ENCODE results near the gene NTN4.

The NTN4 gene

DNA sequence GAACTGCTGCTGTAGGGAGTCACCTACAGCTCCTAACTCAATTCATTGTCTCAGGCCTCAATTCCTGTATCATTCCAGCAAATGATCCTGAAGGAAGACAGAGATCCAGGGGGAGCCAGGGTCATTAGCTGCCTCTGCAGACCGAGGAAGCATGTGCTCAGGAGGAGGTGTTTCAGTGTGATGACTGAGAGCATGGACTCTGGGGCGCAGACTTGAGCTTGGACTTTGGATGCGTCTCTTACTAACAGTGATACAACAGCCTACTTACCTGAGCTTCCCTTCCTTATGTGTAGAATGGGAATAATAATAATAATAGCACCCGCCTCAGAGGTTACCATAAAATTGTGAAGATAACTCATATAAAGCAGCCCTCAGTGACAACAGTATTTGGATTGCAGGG, 147.3 kb downstream of the NTN4 start:
- no peak for ATAC-seq
- Mint-ChIP-seq H3K4me1 (no peaks in the 10 kb centered on the region), H3K27ac (no peak overlapping the region), H3K27me3 (no peaks in the 10 kb centered on the region), H3K4me3 (no peak overlapping the region), H3K9me3 (no peaks in the 10 kb centered on the region)
- DNase-seq, result no peak

DNA sequence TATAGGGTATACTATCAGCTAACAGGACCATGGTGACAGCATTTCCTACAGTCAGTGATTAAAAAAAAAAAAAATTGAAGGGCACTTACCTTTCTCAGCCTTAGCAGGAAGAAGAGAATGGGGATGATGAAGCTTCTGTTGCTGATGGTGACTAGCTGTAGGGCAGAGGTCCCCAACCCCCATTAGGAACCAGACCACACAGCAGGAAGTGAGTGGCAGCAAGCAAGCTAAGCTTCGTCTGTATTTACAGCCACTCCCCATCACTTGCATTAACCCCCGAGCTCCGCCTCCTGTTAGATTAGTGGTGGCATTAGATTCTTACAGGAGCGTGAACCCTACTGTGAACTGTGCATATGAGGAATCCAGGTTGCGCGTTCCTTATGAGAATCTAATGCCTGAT, 148.0 kb downstream of the NTN4 start:
- Mint-ChIP-seq H3K9me3 (no peaks in the 10 kb centered on the region), H3K27me3 (no peaks in the 10 kb centered on the region), H3K4me3 (no peak overlapping the region), H3K4me1 (no peaks in the 10 kb centered on the region), H3K27ac (no peak overlapping the region)
- no peak for ATAC-seq
- DNase-seq, result no peak

DNA sequence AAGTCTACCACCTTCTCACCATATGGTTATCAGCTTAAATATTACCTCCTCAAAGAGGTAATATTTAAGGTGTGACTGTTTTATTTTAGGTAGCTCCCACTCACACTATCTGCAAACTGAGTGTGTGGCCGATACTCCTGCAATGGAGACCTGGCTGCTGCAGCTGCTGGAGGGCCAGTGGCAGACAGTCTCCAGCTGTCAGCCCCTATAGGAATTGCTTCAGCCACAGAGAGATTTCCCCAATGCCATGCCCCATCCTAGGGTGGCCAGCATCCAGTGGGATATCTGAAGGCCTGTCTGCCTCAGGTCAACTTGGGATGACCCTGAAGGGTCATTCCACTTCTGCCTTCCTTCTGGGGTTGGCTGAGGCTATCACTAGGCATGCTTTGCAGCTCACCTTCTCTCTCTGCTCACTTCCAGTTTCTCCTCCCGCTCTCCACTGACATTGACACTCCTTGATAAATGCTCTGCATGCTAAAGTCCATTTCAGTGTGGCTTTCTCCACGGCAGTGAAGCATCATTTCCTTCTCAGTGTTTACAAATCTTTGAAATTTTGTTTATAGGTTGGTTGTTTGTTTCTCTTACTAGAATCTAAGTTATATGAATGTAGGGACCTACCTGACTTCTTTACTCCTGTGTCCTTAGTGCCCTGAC, 149.1 kb downstream of the NTN4 start:
- Mint-ChIP-seq H3K27ac (no peak overlapping the region), H3K27me3 (no peaks in the 10 kb centered on the region), H3K4me1 (no peaks in the 10 kb centered on the region), H3K9me3 (no peaks in the 10 kb centered on the region), H3K4me3 (no peak overlapping the region)
- DNase-seq (no peak), ATAC-seq (no peak)

DNA sequence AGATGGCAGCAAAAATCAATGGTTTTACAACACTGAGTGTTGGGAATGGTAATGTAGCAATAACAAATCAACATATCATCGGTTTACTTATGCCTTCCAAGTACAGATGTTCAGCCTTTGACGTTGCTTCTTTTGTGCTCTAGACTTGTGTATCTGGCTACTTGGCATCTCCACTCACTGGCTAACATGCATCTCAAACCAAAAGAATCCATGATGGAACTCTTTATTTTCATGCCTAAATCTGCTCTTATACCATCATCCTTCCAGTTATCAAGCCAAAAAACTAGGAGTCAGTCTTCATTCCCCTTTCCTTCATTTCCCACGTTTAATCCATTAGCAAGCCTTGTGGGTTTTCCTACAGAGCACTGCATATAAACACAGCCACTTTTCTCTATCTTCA, 150.0 kb downstream of the NTN4 start:
- DNase-seq, result no peak
- H3K4me3 Mint-ChIP-seq, result no peak overlapping the region
- no peaks in the 10 kb centered on the region for H3K27me3 Mint-ChIP-seq
- no peak for ATAC-seq
- H3K27ac Mint-ChIP-seq, result no peak overlapping the region
- no peaks in the 10 kb centered on the region for H3K4me1 Mint-ChIP-seq
- H3K9me3 Mint-ChIP-seq, result no peaks in the 10 kb centered on the region

DNA sequence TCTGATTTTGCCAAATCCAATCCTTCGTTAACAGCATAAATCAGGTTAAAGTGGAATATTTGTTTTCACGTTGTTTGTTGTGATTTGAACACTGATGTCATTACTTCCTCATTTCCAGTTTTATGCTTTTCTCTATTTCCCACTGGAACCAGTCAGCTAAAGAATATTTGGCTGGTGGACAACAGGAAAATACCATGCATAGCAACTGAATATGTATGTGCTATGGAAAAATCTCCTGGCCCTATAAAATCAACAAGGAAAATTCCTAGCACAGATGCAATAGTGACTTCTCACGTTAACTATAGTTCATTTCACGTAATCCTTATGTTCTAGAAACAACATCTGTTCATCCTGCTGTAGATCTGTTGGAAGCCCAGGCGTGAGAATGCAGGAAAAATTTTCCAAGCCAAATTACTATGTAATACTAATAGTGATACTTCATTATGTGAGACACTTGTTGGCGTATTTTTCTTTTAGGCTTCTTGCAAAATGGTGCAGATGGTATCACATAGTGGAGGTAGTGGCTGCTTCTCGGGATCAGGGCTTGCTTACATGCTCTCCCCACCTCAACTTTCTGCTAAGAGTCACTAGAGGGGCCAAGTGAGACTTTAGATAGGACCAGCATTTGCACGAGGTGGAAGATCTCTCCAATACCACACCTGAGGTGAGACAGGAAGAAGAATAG, 153.0 kb downstream of the NTN4 start:
- no peak overlapping the region for H3K27ac Mint-ChIP-seq
- no peaks in the 10 kb centered on the region for H3K4me1 Mint-ChIP-seq
- no peaks in the 10 kb centered on the region for H3K9me3 Mint-ChIP-seq
- H3K27me3 Mint-ChIP-seq, result no peaks in the 10 kb centered on the region
- no peak overlapping the region for H3K4me3 Mint-ChIP-seq
- no peak for ATAC-seq
- no peak for DNase-seq

DNA sequence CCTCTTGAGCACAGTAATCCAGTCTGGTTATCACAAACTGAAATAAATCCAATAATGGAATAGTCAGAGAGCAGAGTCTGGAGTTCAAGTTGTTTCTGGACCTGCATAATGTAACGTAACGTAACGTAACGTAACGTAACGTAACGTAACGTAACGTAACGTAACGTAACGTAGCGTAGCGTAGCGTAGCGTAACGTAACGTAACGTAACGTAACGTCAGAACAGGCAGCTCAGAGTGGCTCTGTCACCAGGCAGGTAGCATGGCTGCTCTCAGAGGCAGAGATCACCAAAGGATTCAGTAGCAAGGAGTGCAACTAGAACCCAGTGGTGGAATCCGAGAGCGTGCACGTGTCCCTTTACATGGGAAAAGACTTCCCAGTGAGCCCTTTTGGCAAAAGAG, 153.6 kb downstream of the NTN4 start:
- no peaks in the 10 kb centered on the region for H3K9me3 Mint-ChIP-seq
- no peaks in the 10 kb centered on the region for H3K27me3 Mint-ChIP-seq
- H3K4me1 Mint-ChIP-seq, result no peaks in the 10 kb centered on the region
- ATAC-seq (no peak), DNase-seq (no peak)
- no peak overlapping the region for H3K27ac Mint-ChIP-seq
- no peak overlapping the region for H3K4me3 Mint-ChIP-seq

DNA sequence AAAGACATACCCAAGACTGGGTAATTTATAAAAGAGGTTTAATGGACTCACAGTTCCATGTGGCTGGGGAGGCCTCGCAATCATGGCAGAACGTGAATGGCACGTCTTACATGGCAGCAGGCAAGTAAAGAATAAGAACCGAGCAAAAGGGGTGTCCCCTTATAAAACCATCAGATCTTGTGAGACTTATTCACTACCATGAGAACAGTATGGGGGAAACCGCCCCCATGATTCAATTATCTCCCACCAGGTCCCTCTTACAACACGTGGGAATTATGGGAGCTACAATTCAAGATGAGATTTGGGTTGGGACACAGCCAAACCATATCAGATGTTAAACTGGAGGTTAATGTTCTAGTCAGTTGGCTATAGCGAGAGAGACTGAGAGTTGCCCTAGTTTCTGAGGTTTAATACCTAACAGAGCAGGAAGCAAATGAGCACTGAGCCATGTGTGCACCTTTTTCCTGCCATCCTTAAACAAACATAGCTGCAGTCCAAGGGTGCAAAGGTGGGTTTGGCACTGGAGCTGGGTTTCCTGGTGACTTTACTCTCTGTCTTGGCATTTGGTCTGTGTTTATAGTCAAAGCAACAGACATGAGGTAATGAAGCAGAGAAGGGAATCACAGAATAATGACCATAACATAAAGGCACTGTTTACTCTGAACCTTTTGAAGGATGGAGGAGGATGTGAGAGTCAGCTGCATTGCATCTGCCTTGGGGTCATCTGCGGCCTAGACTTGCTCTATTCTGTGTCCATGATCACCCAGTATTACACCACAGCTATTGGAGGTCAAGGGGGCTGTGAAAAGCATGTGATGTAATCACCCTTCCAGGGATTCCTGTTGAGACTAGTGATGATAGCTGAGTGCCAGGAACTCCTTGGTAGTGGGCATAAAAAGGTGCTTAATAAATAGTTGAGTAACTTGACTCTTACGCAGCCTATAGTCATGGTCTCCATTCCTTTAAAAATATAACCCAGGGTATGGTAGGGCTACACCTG, 155.6 kb downstream of the NTN4 start:
- no peak for DNase-seq
- no peak overlapping the region for H3K27ac Mint-ChIP-seq
- H3K9me3 Mint-ChIP-seq, result no peaks in the 10 kb centered on the region
- H3K4me3 Mint-ChIP-seq, result no peak overlapping the region
- no peaks in the 10 kb centered on the region for H3K27me3 Mint-ChIP-seq
- H3K4me1 Mint-ChIP-seq, result no peaks in the 10 kb centered on the region
- ATAC-seq, result no peak

DNA sequence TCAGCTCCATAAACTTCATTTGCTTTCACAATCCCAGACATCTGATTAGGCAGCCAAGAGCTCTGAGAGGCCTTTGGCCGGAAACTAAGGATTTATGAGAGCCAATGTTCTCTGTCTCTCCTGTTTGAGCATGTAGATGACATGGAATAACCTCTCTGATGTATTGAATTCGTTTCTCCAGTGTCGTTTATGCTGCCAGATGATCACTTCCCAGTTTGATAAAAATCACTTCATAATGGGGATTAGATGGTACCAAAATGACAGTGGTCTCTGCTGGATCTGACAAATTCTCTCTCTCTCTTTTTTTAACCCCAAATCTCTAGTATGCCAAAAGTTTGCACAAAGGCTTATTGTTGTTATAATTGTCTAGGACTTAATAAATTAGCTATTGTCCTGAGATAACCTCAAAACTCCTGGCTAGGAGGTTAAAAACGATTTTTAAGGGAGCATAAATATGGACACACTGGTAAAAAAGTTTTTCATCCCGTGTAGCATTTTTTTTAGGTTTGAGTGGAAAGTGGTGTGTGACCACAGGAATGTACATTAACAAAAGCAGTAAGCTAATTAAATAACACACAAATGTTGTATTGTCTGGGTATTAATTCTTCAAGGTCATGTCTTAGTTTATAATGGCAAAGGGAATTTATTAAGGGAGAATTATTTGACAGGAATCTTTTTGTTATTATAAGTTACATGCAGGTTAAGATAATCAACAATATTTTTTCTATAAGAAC, 156.7 kb downstream of the NTN4 start:
- H3K4me3 Mint-ChIP-seq, result no peak overlapping the region
- no peaks in the 10 kb centered on the region for H3K27me3 Mint-ChIP-seq
- DNase-seq (no peak), ATAC-seq (no peak)
- no peaks in the 10 kb centered on the region for H3K4me1 Mint-ChIP-seq
- H3K27ac Mint-ChIP-seq, result no peak overlapping the region
- no peaks in the 10 kb centered on the region for H3K9me3 Mint-ChIP-seq

DNA sequence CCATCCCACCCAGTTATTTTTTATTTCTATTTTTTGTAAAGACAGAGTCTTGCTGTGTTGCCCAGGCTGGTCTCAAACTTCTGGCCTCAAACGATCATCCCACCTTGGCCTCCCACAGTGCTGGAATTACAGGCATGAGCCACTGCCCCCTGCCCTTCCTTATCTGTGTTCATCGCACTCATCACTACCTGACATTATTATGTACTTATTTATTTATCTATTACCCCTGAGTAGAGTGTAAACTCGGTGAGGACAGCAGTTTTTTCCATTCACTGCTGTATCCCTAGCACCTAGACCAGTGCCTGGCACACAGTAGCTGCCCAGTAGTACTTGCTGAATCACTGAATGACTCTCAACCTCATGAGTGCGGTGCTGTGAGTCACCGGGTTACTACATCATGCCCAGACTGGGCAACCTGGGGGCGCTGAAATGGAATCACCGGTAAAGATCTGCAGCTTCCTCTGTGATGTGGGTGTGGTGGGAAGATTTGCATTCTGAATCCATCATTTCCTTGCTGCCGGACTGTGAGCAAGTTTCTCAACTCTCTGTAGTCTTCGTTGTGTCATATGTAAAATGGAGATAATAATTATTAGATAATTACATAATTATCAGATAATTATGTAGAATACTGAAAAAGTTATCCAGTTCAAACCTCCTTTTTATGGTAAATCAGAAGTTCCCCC, 157.4 kb downstream of the NTN4 start:
- no peaks in the 10 kb centered on the region for H3K9me3 Mint-ChIP-seq
- no peak overlapping the region for H3K27ac Mint-ChIP-seq
- no peak for DNase-seq
- H3K4me1 Mint-ChIP-seq, result no peaks in the 10 kb centered on the region
- no peaks in the 10 kb centered on the region for H3K27me3 Mint-ChIP-seq
- ATAC-seq, result no peak
- H3K4me3 Mint-ChIP-seq, result no peak overlapping the region

DNA sequence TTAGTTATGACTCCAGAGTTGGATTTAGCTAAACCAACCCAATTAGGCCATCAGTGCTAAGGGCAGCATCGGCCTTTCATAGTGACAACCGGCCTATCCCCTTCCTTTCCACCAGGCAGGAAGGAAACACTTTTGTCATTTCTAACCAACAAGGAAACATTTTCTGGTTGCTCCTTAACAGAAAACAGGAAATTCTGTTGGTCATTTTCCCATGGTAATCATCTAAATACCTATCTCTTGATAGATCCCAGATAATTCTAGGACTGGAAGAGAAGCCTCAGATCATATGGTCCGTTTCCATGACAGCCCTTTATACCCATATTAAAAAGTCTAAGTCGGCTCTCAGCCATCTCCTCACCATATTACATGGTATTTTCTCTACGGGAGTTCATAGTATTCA, 160.1 kb downstream of the NTN4 start:
- Mint-ChIP-seq H3K4me3 (no peak overlapping the region), H3K9me3 (no peaks in the 10 kb centered on the region), H3K4me1 (no peaks in the 10 kb centered on the region), H3K27me3 (no peaks in the 10 kb centered on the region), H3K27ac (no peak overlapping the region)
- ATAC-seq, result no peak
- no peak for DNase-seq

DNA sequence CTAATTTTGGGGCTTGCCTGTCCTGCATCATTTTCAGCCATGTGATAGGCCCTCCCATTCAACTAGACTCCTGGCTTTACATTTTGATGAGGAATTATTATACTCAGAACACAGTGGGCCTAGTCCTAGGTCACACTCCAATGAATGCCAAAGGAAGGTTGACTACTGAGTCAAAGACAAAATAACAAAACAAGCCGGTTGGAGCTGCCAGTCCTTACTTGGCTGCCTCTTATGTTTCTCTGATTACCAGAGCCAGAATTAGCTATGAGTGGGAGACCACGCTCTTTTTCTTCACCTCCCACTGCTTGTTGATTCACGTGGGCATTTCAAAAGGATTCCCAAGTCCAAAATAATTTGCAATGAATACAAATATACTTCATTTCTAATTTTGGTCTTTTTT, 161.2 kb downstream of the NTN4 start:
- H3K9me3 Mint-ChIP-seq, result no peaks in the 10 kb centered on the region
- ATAC-seq (no peak), DNase-seq (no peak)
- no peaks in the 10 kb centered on the region for H3K27me3 Mint-ChIP-seq
- no peaks in the 10 kb centered on the region for H3K4me1 Mint-ChIP-seq
- H3K27ac Mint-ChIP-seq, result no peak overlapping the region
- no peak overlapping the region for H3K4me3 Mint-ChIP-seq

DNA sequence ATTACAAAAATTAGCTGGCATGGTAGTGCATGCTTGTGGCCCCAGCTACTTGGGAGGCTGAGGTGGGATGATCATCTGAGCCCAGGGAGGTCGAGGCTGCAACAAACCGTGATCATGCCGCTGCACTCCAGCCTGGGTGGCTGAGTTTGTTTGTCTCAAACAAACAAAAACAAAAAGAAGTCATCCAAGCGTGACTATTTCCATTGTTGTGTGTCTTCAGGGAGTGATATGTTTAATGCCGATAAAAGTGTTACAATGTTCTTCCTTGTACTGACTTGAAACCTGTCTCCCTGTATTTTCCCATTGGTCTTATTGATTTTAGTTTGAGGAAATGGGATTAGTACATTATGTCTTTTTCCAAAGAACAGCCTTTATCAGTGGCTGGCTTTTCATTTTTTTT, 163.7 kb downstream of the NTN4 start:
- Mint-ChIP-seq H3K9me3 (no peaks in the 10 kb centered on the region), H3K27me3 (no peaks in the 10 kb centered on the region), H3K4me1 (no peaks in the 10 kb centered on the region), H3K4me3 (no peak overlapping the region), H3K27ac (no peak overlapping the region)
- ATAC-seq, result no peak
- DNase-seq, result no peak

DNA sequence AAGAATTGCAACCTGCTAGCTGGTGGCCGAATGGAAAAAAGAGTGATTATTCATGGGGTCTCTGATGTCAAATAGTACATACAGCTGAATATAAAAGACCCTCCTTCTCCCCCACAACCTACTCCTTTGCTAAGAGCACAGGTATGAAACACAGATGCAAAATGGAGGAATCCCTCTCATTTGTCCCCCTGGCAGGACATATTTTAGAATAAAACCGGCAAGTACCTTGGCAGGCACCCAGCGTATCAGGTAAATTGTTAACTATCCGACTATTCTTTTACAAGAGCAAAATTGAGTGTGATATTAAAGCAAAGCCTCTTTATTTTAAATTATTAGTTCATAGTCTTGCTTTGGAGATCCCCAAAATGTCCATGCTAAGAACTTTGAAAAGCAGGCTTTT, 165.6 kb downstream of the NTN4 start:
- Mint-ChIP-seq H3K27ac (no peak overlapping the region), H3K27me3 (no peaks in the 10 kb centered on the region), H3K9me3 (no peaks in the 10 kb centered on the region), H3K4me1 (no peaks in the 10 kb centered on the region), H3K4me3 (no peak overlapping the region)
- ATAC-seq (no peak), DNase-seq (no peak)

DNA sequence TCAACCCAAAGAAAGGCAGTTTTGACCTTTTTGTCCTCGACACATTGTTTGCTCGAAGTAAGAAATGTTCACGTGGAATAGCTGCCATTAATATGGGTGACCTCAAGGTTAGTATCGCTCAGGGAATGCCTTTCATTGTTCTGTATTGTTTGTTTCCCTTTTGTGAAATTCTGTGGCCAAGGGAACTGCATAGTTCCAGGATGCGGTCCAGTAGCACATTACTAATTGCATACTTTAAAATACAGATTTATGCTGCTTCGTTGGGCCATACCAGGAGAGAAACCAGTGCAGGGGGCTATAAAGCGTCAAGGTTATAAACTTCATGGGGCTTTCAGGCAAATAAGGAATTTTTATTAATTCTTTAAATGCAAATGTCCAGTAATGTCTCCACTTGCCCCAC, 166.0 kb downstream of the NTN4 start:
- ATAC-seq (no peak), DNase-seq (no peak)
- H3K9me3 Mint-ChIP-seq, result no peaks in the 10 kb centered on the region
- H3K27me3 Mint-ChIP-seq, result no peaks in the 10 kb centered on the region
- no peaks in the 10 kb centered on the region for H3K4me1 Mint-ChIP-seq
- no peak overlapping the region for H3K4me3 Mint-ChIP-seq
- no peak overlapping the region for H3K27ac Mint-ChIP-seq

DNA sequence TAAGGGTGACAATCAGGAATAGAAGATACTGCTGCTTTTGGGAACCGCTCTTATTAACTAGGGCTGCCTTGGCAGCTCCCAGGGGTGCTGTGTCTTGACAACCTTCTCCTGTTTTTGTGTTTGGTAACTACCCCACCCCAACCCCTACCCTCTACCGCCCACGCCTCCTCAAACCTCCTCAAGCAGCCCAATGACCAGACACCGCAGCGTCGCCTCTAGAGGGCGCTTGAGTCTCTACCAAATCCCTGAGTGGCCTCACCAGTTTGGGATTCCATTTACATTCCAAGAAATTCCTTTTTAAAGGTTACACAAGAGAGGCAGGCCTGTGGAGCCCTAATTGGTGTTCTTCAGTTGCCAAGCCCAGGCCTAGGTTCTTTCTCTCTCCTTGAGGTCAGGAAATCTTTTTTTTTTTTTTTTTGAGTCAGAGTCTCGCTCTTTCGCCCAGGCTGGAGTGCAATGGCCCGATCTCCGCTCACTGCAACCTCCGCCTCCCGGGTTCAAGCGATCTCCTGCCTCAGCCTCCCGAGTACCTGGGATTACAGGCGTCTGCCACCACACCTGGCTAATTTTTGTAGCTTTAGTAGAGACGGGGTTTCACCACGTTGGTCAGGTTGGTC, 166.9 kb downstream of the NTN4 start:
- DNase-seq, result no peak
- ATAC-seq, result peak; percentile 39
- Mint-ChIP-seq H3K4me3 (no peak overlapping the region), H3K4me1 (no peaks in the 10 kb centered on the region), H3K9me3 (no peaks in the 10 kb centered on the region), H3K27me3 (no peaks in the 10 kb centered on the region), H3K27ac (no peak overlapping the region)
